ENCODE measurements around the gene PCTP.
A peak's percentile ranks its signal among the peaks of the same experiment; 100 is the strongest.

Gene PCTP
- 0.72 to 7.2 reads per million in 2 donors for total RNA-seq

- DNase-seq = peak; percentile 54
These were observed at the start of gene PCTP for GRCh38 chr17:55750750-55751657. TSS of gene PCTP (plus strand) at chr17:55751051. CDS start at chr17:55751104, 53 bp downstream.

GRCh38 chr17:55702150-55702549 is 48.7 kb upstream of the PCTP start:
- DNase-seq = no peak

- DNase-seq = no peak
These were observed 46.5 kb upstream of the PCTP start for GRCh38 chr17:55704401-55704800.

GRCh38 chr17:55705847-55706246 is 45.0 kb upstream of the PCTP start:
- no peak for DNase-seq

- no peak for DNase-seq
These were observed 43.8 kb upstream of the PCTP start for GRCh38 chr17:55706808-55707773.

GRCh38 chr17:55708175-55708974 is 42.5 kb upstream of the PCTP start:
- no peak for DNase-seq

GRCh38 chr17:55709440-55709839 is 41.4 kb upstream of the PCTP start:
- DNase-seq = no peak

- no peak for DNase-seq
These were observed 40.9 kb upstream of the PCTP start for GRCh38 chr17:55709984-55710383.

- DNase-seq = no peak
These were observed 40.4 kb upstream of the PCTP start for GRCh38 chr17:55710410-55710809.

- DNase-seq = no peak
These were observed 39.9 kb upstream of the PCTP start for GRCh38 chr17:55710829-55711496.

- DNase-seq = no peak
These were observed 33.4 kb upstream of the PCTP start for GRCh38 chr17:55717432-55717831.

- DNase-seq = peak; percentile 22
These were observed 32.7 kb upstream of the PCTP start for GRCh38 chr17:55717898-55718735.

- DNase-seq = no peak
These were observed 29.7 kb upstream of the PCTP start for GRCh38 chr17:55720919-55721836.

- no peak for DNase-seq
These were observed 28.7 kb upstream of the PCTP start for GRCh38 chr17:55722016-55722736.

GRCh38 chr17:55722742-55723487 is 27.9 kb upstream of the PCTP start, which contains the start of gene TMEM100:
TSS of gene TMEM100 (minus strand) at chr17:55722864. CDS start at chr17:55721070, 1,794 bp downstream.
- DNase-seq = no peak

- DNase-seq = no peak
These were observed 27.4 kb upstream of the PCTP start for GRCh38 chr17:55723488-55723848.

GRCh38 chr17:55726440-55726839 is 24.4 kb upstream of the PCTP start:
- DNase-seq = no peak

- no peak for DNase-seq
These were observed 23.6 kb upstream of the PCTP start for GRCh38 chr17:55727275-55727674.

All from T-helper 9 cell (primary cell).